GM19328 (cell line): ENCODE data around the gene ORC1.

Experiments used
- ATAC-seq: cut with Tn5 transposase; IDR thresholded peaks from one replicate; pipeline ENCODE4 v1.9.1; 2021; ENCODE audit warnings: mild to moderate bottlenecking, moderate library complexity; ENCODE audit not compliant: unreplicated experiment

Gene ORC1

DNA sequence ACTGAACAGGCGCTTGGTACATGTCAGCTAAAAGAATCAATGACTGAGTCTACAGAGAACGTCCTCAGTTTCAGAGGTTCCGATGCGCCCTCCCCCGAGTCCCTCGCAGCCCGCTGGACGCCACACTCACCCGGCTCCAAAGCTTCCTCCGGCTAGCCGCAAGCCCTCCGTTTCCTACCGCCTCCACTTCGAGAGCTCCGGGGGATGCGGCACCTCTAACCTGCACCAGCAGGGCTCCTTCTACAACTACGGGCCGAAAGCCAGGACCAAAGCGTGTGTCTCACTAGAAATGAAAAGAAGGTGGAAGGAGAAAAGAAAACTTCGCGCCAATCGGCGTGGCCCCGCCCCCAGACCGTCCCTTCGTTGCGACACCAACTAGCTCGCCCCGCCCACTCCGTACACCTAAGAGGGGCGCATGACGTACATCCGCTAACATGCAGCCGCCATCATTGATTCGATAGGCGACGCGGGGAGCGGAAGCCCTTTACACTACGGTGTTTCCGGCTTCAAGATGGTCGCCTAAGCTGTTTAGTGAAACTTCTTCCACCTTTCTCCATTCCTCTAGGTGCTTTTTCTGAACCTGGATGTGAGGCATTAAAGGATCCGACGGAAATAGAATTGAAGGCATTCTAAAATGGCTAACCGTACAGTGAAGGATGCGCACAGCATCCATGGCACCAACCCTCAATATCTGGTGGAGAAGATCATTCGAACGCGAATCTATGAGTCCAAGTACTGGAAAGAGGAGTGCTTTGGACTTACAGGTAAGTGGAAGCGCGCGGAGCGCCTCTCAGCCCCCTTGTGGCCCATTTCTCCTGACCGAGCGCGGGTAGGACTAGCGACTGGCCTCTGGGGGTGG is at the start of gene ORC1, which contains the start of gene PRPF38A:
Gene ORC1 (minus strand): TSS at position 308 of the 859 bp plus-strand sequence. CDS start 2,200 bp downstream, outside the sequence.
Gene PRPF38A (plus strand): TSS at position 487 of the 859 bp plus-strand sequence. CDS start 148 bp downstream, at position 635.
- ATAC-seq: peak; percentile 85

DNA sequence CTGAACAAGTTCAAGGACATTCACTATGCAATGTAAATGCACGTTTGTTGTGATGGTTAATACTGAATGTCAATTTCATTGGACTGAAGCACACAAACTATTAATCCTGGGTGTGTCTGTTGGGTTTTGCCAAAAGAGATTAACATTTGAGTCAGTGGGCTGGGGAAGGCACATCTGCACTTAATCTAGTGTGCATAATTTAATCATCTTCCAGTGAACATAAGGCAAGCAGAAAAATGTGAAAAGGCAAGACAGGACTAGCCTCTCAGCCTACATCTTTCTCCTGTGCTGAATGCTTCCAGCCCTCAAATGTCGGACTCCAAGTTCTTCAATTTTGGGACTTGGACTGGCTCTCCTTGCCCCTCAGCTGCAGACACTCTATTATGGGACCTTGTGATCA is 40.2 kb upstream of the ORC1 start:
- no peak for ATAC-seq

DNA sequence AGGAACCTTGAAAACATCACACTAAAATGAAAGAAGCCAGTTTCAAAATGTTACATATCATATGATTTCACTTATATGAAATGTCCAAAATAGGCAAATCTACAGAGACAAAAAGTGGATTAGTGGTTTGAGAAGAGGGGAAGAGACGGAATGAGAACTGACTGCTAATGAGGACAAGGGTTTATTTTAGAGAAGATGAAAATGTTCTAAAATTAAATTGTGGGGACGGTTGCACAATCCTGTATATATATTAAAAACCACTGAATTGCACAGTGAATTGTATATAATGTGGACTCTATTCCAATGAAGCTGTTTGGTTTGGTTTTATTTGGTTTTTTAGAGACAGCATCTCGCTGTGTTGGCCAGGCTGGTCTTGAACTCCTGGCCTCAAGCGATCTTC is 35.8 kb upstream of the ORC1 start:
- no peak for ATAC-seq

DNA sequence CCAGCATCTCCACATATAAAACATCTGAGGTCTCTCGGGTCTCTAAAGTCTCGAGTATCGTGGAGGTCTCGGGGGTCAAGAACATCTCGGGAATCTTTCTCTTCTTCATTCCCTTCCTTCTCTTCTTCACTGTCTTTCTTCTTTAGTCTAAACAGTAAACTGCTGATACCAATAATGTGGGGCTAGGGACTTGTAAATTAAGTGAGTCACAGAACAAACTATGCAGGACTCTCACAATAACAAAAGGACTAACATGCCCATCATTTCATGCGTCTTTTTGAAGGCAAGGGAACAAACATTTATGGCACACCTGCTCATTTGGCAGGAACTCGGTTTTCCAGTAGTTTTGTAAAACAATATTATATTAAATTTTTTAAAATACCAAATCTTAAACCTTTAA is 32.6 kb upstream of the ORC1 start:
- ATAC-seq: no peak

DNA sequence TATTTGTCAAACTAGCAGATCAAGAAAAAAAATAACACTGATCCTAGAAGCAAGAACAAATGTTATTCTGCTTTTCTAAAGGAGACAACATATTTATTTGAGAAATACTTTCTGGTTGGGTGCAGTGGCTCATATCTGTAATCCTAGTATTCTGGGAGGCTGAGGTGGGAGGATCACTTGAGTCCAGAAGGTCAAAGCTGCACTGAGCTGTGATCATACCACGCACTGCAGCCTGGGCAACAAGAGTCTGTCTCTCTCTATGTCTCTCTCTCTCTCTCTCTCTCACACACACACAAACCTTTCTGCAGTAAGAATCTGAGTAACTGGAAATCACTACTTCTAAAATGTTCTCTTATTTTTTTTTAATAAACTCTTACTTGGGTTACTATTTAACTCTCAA is 31.4 kb upstream of the ORC1 start:
- no peak for ATAC-seq

DNA sequence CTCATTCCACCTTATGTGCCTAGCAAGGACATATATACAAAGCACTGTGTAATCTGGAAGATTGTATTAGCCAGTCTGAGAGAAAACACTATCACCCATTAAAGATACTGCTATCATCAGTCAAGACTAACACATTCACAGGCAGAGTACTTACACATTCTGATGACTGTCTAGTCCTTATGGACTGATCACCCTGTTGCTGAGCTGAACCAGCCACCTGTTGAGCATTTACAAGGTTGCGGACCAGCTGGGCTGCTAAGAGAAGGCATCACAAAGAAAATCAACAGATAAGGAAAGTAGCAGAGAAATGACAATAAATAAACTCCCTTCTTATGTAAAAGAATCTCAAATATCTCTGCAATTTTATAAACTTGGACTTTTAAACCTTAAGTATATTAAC is 31.0 kb upstream of the ORC1 start:
- no peak for ATAC-seq

DNA sequence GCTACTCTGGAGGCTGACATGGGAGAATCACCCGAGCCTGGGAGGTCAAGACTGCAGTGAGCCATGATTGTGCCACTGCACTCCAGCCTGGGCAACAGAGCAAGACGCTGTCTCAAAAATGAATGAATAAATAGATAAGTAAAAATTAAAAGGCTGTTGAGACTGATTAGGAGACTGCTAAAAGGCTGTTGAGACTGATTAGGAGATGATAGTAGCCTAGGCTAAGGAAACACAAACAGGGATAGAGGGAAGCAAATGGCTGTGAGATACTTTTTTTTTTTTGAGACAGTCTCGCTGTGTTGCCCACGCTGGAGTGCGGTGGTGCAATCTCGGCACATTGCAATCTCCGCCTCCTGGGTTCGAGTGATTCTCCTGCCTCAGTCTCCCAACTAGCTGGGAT is 28.6 kb upstream of the ORC1 start:
- ATAC-seq: no peak

DNA sequence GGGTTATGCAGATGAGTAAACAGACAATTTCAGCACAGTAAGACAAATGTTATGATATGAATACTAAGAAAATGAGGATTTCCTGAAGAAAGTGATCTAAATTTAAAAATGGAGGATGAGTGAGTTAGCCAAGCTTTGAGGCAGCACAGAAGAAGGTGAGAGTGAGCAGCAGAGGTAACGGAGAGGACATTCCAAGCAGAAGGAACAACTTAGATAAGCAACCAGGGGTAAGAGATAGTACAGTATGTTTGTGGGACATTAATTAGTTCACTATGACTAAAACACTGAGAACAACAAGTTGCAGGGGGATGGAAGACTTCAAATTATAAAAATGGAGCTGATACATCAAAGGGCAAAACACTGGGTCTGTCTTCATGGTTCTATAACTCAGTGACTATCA is 22.9 kb upstream of the ORC1 start:
- no peak for ATAC-seq

DNA sequence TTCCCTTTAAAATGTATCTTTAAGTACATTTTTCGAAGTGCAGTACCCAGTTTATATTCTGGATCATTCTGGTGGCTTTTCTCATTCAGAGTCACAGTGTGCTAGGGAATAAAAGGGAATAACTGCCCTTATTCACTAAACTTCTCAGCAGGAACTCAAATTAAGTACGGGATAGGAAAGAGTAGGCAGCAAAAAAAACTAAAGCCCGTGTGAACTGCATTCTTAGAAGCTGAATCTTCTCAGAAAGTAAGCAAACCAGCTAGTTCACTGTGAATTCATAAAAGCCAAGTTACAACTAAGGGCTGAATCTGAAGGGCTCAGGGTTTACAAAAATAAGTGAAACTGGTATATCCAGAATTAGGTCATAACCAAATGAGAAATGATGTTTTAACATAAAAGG is 22.1 kb upstream of the ORC1 start:
- no peak for ATAC-seq

DNA sequence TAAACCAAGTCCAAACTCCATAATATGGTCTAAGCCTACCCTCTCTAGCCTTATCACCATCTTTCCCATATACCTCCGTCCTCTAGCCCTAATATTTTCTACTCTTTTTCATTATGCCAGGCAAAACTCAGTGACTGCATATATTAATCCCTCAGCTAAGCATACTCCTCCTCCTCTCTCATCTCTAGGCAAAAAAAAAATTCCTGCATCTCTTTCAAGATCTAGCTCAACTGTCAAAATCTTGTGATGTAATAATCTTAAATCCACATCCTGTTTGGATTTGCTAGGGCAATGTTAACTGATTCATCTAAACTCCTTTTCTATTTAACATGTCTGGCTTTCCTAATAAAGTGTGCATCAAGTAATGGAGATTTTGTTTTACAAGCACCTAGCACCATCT is 20.6 kb upstream of the ORC1 start:
- ATAC-seq: no peak

DNA sequence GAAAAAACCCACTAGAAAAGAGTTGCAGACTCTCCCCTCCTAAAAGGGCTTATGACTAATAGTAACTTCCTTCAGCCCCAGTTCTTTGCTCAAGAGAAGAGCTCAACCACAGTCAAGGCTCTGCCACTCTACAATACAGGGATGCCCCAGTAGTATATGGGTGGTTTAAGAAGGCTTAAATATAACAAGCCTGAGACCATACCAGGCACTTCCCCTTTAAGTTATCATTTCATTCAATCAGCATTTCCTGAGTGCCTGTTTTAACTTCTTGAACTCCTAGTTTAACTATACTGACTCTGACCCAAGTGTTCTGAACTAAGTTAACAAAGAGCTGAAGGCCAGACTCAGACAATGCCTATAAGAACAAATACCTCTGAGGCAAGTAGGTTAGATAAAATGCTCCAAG is 20.0 kb upstream of the ORC1 start:
- no peak for ATAC-seq

DNA sequence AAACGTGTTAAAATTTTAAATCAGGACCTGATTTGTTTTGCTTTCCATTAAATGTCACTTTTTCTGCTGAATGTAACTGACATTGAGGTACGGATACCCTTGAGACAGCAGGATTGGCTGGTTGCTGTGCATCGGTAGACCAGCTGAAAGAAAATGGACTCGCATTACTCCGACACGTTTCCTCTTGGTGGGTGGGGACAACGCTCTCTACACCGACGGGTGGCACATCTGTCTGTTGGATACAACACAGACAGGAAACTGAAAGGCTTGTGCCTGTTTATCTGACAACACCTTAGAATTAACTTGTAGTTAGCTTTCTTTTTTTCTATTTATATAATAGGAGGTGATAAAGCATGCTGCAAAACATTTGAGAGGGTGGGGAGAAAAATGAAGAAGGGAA is 19.5 kb upstream of the ORC1 start:
- ATAC-seq: no peak

DNA sequence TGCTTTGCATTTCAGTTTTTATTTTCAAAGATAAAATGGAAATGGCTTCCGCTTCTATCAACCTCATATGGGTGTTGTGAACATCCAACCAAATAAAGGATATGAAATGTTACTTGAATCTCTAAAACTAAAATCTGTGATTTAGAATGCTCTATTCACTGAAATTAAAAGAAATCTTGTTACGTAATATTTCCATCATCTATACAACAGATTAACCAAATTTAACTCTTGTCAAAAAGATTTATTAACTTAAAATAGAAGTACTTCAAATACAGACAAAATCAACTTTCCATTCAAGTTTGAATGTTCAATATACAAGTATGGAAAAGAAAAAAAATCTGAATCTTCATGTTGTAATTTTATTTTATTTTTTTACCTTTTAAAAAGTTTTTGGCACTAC is 18.8 kb upstream of the ORC1 start:
- ATAC-seq: no peak

DNA sequence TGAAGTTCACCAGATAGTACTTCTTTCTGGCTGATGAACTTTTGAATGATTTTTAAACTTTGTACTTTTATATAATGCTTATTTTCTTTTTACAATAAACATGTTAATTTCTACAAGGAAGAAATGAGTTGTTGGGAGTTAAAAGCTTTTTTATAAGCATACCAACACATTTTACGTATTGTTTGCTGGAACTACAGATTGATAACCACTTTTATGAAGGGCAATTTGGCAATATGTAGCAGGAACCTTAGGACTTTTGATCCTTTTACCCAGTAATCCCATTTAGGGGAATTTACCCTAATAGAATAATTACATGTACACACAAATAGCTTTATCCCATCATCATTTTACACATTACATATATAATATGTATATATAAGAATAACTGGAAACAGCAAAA is 16.5 kb upstream of the ORC1 start:
- no peak for ATAC-seq

DNA sequence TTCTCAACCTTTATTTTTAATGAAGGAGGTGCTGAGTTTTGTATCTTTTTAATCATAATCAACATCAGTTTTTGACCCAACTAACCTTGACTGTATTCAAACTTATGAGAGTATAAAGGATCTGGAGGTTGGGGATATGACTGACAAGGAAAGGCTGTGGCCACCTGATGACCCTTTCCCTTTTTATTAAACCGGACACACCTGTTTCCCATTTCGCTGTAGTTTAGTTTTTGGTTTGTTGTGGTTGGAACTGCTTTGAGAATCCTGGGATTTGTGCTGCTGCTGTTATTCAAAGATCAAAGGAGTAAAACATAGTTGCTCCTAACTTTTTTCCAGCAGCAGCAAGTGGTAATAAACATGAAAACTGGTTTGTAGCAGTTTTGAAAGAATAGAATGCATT is 12.6 kb upstream of the ORC1 start:
- no peak for ATAC-seq

DNA sequence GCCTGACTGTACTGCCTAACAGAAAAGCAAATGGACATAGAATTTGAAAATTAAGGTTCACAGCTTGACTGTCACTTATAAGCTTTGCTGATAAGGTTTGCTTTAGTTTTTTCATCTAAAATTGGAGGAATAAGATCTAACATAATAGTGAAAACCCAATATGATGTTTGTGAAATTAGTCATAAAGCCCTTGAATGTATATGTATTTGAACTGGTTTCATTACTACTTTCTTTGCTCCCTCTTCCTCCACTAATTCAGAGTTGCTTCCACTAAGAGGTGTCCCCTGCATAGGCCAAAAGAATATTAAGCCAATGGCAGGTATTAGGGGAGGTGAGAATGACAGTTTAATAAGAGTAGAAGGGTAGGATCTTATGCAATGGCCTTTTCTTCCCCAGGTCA is 10.7 kb upstream of the ORC1 start:
- no peak for ATAC-seq

DNA sequence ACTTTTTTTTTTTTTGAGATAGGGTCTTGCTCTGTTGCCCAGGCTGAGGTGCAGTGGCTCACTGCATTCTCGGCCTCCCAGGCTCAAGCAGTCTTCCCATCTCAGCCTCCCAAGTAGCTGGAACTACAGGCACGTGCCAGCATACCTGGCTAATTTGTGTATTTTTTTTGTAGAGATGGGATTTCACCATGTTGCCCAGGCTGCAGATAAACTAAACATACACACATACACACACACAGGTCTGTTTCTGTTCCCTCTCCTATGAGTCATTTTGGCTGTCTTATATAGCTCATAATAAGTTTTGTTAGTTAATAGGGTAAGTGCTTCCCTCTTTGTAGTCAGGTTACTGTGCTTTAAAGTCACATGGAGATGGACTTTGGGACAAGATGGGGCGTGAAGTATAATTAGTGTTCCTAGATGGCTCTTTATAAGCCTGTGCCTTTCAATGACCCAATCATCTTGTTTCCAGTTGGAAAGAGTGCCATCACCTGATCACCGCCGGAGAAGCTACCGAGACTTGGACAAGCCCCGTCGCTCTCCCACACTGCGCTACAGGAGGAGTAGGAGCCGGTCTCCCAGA is 9.3 kb upstream of the ORC1 start:
- ATAC-seq: no peak

DNA sequence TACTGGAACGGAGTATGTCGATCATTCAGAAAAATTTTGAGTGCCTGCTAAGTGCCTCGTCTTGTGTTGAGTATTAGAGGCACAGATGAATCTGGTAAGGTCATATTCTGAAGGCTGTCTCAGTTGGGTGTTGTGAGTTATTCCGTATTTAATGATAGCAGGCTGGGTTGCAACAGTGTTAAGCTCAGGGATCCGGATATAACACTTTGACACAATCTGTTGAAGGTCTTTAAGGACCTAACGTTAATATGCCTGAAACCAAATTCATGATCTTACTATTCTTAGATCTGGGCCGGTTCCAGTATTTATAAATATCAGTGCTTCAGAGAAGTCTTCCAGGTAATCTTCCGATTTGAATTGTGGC is 734 bp upstream of the ORC1 start:
- ATAC-seq: no peak

DNA sequence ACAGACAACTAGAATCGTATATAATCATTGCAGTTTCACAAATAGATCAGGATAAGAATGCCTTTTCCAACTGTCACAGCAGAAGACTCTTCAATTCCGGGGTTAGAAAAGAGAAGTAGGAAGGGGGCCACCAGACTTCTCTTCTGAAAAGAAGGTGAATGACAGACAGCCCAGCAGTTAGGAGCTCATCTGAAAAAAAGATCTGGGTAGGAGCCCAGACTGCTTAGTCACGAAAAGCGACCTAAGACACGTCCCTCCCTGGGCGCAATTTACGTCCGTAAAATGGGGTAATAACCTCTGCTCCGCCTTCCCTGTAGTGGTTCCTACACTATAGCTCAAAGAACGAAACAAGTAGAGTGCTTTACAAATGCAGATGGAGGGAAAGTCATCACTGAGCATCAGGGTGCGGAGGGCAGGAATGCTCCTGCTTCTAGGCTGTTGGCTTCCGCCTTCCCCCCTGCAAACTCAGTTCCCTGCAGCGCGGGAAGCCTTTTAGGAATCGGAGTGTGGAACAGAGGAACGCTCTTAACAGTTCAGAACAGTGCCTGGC is 582 bp downstream of the ORC1 start:
- ATAC-seq: peak; percentile 40

DNA sequence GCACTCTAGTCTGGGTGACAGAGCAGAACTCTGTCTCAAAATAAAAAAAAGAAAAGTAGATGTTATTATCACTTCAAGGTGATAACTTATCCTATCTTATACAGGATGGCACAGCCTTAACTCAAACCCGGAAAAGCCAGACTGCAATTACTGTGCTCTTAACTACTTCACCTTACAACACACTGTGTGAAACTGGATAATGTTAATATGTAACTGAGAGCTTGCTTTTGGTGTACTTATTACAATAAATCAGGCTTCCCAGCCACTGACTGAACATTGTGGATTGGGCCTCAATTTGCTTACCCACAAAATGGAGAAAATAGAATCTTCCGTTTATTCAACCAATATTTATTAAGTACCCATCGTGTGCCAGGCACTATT is 1.4 kb downstream of the ORC1 start:
- no peak for ATAC-seq

DNA sequence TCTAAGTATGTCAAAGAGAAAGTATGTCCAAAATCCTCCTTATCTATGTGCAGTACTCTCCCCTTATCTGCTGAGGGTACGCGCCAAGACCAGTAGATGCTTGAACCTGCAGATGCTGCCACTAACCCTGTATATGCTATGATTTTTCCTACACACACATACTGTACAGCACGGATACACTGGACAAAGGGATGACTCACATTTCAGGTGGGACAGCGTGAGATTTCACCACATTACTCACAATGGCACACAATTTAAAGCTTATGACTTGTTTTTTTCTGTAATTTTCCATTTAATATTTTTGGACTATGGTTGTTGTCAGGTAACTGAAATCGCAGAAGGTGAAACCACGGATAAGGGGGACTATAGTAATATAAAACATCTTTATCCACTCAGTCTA is 4.1 kb downstream of the ORC1 start:
- ATAC-seq: no peak

DNA sequence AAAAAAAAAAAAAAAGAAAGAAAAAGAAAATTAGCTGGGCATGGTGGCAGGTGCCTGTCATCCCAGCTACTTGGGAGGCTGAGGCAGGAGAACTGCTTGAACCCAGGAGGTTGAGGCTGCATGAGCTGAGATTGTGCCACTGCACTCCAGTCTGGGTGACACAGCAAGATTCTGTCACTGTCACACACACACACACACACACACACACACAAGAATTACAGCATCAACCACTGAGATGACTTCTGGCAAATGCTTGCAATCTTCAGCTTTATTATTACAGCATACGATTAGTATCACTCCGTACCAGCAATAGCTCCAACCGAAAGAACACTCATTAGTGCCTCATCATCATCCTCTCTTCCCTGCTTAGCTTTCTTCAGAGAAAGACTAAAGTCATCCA is 4.6 kb downstream of the ORC1 start:
- ATAC-seq: no peak
